ENCODE data around the gene RNF10. TPM values are rescaled to one million over a fixed set of nuclear protein-coding genes. Genes with fewer than 3 reads are reported as not detected.

Gene RNF10
- 101 and 161 TPM in 2 replicates for total RNA-seq

GRCh38 chr12:120534203-120534702, at the start of gene RNF10:
TSS of gene RNF10 (plus strand) at chr12:120534356. CDS start at chr12:120534812, 456 bp downstream.

DNA sequence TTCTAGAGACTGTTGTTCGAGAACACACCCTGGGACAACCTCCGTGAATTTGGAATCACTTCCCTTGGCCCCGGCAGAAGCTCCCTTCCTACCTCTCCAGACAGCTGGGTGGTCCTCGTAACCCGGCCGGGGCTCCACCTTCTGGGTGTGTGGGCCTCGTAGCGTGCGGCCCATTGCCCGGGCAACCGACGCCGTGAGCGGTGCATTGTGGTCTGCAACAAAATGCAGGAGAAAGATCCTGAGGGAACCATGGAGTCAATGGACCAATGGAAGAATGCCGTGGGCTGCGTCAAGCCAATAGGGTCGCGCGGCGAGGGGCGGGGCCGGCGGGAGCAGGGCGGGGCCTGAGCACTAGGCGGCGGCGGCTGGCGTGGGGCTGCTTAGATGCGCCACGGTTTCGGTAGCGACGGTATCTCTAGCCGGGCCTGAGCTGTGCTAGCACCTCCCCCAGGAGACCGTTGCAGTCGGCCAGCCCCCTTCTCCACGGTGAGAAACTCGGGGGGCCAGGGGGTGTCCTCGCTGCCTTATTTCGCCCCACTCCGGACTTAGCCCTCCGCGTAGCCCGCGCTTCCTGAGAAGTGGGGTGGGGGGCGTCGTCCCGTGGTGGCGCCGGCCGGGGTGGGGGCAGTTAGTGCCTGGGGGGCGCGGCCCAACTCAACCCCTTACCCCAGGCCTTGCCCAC, 38.3 kb upstream of the RNF10 start, which contains the start of gene DYNLL1:
DYNLL1 (plus strand) TSS at position 383 of the 682 bp plus-strand sequence. CDS start 309 bp downstream, outside the sequence.

DNA sequence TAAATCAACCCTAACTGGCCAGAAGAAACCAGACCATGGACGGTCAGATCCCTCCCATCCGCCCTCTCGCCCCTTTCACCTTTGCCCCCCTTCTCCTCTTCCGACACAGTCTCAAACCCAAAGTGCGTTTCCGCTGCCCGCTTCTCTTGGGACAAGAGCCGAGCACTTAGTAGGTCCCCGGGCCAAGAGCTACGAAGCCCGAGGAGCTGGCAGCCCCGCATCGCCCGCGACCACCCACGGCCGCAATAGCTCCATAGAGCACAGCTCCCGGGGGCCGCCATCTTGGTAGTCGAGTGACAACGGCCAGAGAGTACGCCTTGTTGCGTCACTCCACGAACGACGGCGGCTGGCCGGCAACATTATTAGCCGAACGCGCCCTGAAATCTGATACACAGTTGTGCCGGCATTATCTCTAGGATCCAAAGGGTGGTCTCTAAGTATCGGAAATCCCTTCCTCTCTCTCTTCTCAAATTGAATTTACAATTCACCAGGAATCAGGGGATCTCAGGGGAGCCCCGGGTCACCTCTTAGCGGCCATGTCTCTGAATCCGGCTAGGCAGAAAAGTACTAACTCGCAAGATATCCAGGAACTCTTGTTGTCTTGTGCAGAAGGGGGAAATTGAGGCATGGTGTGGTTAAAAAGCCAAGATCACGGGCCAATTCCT, 5.2 kb upstream of the RNF10 start, which contains the start of gene COQ5:
COQ5 (minus strand) TSS at position 298 of the 665 bp plus-strand sequence; CDS start at position 281, 17 bp downstream.

GRCh38 chr12:120580787-120581723, 46.9 kb downstream of the RNF10 start, which contains the start of gene POP5:
TSS of gene POP5 (minus strand) at chr12:120581402. CDS start at chr12:120581362, 40 bp downstream.

Other genes starting within 250 kb of the RNF10 start
- gene RNU4-2, start 242.5 kb upstream of the RNF10 start, total RNA-seq: under 0.01 TPM in 1 of 2 replicates, not detected in the other
- gene RNU4-1, start 241.1 kb upstream of the RNF10 start, total RNA-seq: under 0.01 TPM in 2 replicates
- 0.96 and 3.2 TPM in 2 replicates for gene SIRT4, start 232.0 kb upstream of the RNF10 start, total RNA-seq
- not detected in 2 replicates for gene PLA2G1B, start 206.6 kb upstream of the RNF10 start, total RNA-seq
- not detected in 2 replicates for gene MSI1, start 165.2 kb upstream of the RNF10 start, total RNA-seq
- gene COX6A1, start 96.2 kb upstream of the RNF10 start, total RNA-seq: 807 and 1,167 TPM in 2 replicates
- 18.8 and 36.0 TPM in 2 replicates for gene TRIAP1, start 88.0 kb upstream of the RNF10 start, total RNA-seq
- 19.8 and 32.2 TPM in 2 replicates for gene GATC, start 87.9 kb upstream of the RNF10 start, total RNA-seq
- 163 and 276 TPM in 2 replicates for gene SRSF9, start 64.6 kb upstream of the RNF10 start, total RNA-seq
- gene DYNLL1, start 38.2 kb upstream of the RNF10 start, total RNA-seq: 118 and 186 TPM in 2 replicates
- gene COQ5, start 5.2 kb upstream of the RNF10 start, total RNA-seq: 24.3 and 28.6 TPM in 2 replicates
- 38.2 and 44.8 TPM in 2 replicates for gene POP5, start 47.0 kb downstream of the RNF10 start, total RNA-seq
- gene CABP1, start 106.3 kb downstream of the RNF10 start, total RNA-seq: not detected in 2 replicates
- gene MLEC, start 152.8 kb downstream of the RNF10 start, total RNA-seq: 51.6 and 76.6 TPM in 2 replicates
- 12.0 and 18.8 TPM in 2 replicates for gene UNC119B, start 176.1 kb downstream of the RNF10 start, total RNA-seq
- gene ACADS, start 191.5 kb downstream of the RNF10 start, total RNA-seq: 13.4 and 15.2 TPM in 2 replicates